Liver (tissue), 3 donors: ENCODE data around the gene SH3PXD2B.

Experiments used
- ATF3 ChIP-seq: IDR thresholded peaks from 2 replicates; pipeline ENCODE4 v1.6.1; 2016; ENCODE audit warnings: antibody characterized with exemption
- CTCF ChIP-seq: fragments of 150-350 bp; IDR thresholded peaks from 2 replicates; pipeline ENCODE4 v1.5.1; 2017; ENCODE audit warnings: improper control_type of control experiment, low read depth, low read length; ENCODE audit not compliant: missing input control
- EGR1 ChIP-seq, 2 donors: IDR thresholded peaks; 2 replicates each; pipeline ENCODE4 v1.6.1; 2016 to 2018; ENCODE audit warnings: antibody characterized with exemption in 2 of 2, low read depth in 2 of 2
- FOXA1 ChIP-seq: IDR thresholded peaks from 2 replicates; pipeline ENCODE4 v1.6.1; 2016; ENCODE audit warnings: antibody characterized with exemption
- GABPA ChIP-seq, 2 donors: IDR thresholded peaks in 1 of 2; conservative IDR thresholded peaks in 1 of 2; 2 replicates each; pipeline ENCODE4 v1.6.1; 2016; ENCODE audit warnings: antibody characterized with exemption in 2 of 2, mild to moderate bottlenecking in 1 of 2, moderate library complexity in 1 of 2
- JUND ChIP-seq, 2 donors: IDR thresholded peaks; 2 replicates each; pipeline ENCODE4 v1.6.1; 2016; ENCODE audit warnings: antibody characterized with exemption in 2 of 2
- MAX ChIP-seq: IDR thresholded peaks from 2 replicates; pipeline ENCODE4 v1.6.1; 2016; ENCODE audit warnings: antibody characterized with exemption
- RAD21 ChIP-seq, 2 donors: IDR thresholded peaks; 2 replicates each; pipeline ENCODE4 v1.6.1; 2016; ENCODE audit warnings: antibody characterized with exemption in 2 of 2, mild to moderate bottlenecking in 2 of 2
- REST ChIP-seq: IDR thresholded peaks from 2 replicates; pipeline ENCODE4 v1.6.1; 2016; ENCODE audit warnings: antibody characterized with exemption, mild to moderate bottlenecking
- RXRA ChIP-seq, 2 donors: IDR thresholded peaks; 2 replicates each; pipeline ENCODE4 v1.6.1; 2017 to 2018; ENCODE audit warnings: antibody characterized with exemption in 2 of 2, mild to moderate bottlenecking in 1 of 2
- SP1 ChIP-seq: IDR thresholded peaks from 2 replicates; pipeline ENCODE4 v1.6.1; 2018; ENCODE audit warnings: antibody characterized with exemption, mild to moderate bottlenecking
- TAF1 ChIP-seq: conservative IDR thresholded peaks from 2 replicates; pipeline ENCODE4 v1.6.1; 2016; ENCODE audit warnings: antibody characterized with exemption, mild to moderate bottlenecking
- YY1 ChIP-seq: IDR thresholded peaks from 2 replicates; pipeline ENCODE4 v1.6.1; 2016; ENCODE audit warnings: antibody characterized with exemption, mild to moderate bottlenecking
- ZBTB33 ChIP-seq: IDR thresholded peaks from 2 replicates; pipeline ENCODE4 v1.6.1; 2016; ENCODE audit warnings: antibody characterized with exemption
- donor health status: healthy.
- donor health status: healthy.

GRCh38 chr5:172319708-172320441 lies 134.4 kb downstream of the SH3PXD2B start:
- TF ChIP-seq RAD21 (IDR thresholded peaks at IDR 0.05) (no peak), GABPA (IDR thresholded peaks at IDR 0.05 in 1 of 2, conservative IDR thresholded peaks at IDR 0.05 in 1 of 2) (no peak), REST (no peak), YY1 (no peak), CTCF (no peak), SP1 (no peak), ZBTB33 (no peak), TAF1 (no peak), MAX (no peak), JUND (IDR thresholded peaks at IDR 0.05) (no peak), ATF3 (no peak), EGR1 (IDR thresholded peaks at IDR 0.05; ENCODE audit: low read depth in 2 of 2) (no peak), FOXA1 (no peak), RXRA (IDR thresholded peaks at IDR 0.05) (no peak)
